ENCODE results near the gene MYOG.

MYOG gene

GRCh38 chr1:203130358-203130985 lies 44.7 kb upstream of the MYOG start:
- TF ChIP-seq CTCF (IDR thresholded peaks at IDR 0.05; ENCODE audit: borderline replicate concordance, extremely low read depth, low read length, poor library complexity, severe bottlenecking), result no peak
- no peak for TF ChIP-seq EZH2 (IDR thresholded peaks at IDR 0.05; ENCODE audit: borderline replicate concordance, low read depth, low read length, severe bottlenecking)
- Histone ChIP-seq H3K4me1 (ENCODE audit: insufficient read depth, low read length) (no peaks in the 10 kb centered on the region), H3K79me2 (ENCODE audit: insufficient read depth, low read length) (no peaks in the 10 kb centered on the region), H3K4me3 (ENCODE audit: low read depth in 1 of 2, low read length in 2 of 2) (no peak overlapping the region), H3K4me2 (ENCODE audit: insufficient read depth, low read length) (no peak overlapping the region), H4K20me1 (ENCODE audit: insufficient read depth, low read length) (peaks cover 7% of the 10 kb centered on the region; the same call in 1 of the 2 replicates), H3K36me3 (ENCODE audit: insufficient read depth, low read length) (no peaks in the 10 kb centered on the region), H2AFZ (ENCODE audit: low read depth, low read length) (no peak overlapping the region), H3K9me3 (ENCODE audit: insufficient read depth, low read length, severe bottlenecking) (no peaks in the 10 kb centered on the region), H3K27ac (ENCODE audit: low read length) (no peak overlapping the region), H3K9ac (ENCODE audit: low read depth, low read length) (no peak overlapping the region), H3K27me3 (ENCODE audit: insufficient read depth, low read length, poor library complexity) (peaks cover 10% of the 10 kb centered on the region)
- DNase-seq (no peak), ATAC-seq (ENCODE audit: insufficient read depth, low read depth) (no peak)

GRCh38 chr1:203129501-203130231 lies 43.9 kb upstream of the MYOG start:
- no peak for ATAC-seq (ENCODE audit: insufficient read depth, low read depth)
- Histone ChIP-seq H3K4me1 (ENCODE audit: insufficient read depth, low read length) (no peaks in the 10 kb centered on the region), H2AFZ (ENCODE audit: low read depth, low read length) (no peak overlapping the region), H3K9me3 (ENCODE audit: insufficient read depth, low read length, severe bottlenecking) (no peaks in the 10 kb centered on the region), H3K27me3 (ENCODE audit: insufficient read depth, low read length, poor library complexity) (peaks cover 15% of the 10 kb centered on the region), H3K4me3 (ENCODE audit: low read depth in 1 of 2, low read length in 2 of 2) (no peak overlapping the region), H3K27ac (ENCODE audit: low read length) (no peak overlapping the region), H3K36me3 (ENCODE audit: insufficient read depth, low read length) (no peaks in the 10 kb centered on the region), H4K20me1 (ENCODE audit: insufficient read depth, low read length) (peaks cover 7% of the 10 kb centered on the region; the same call in 1 of the 2 replicates), H3K9ac (ENCODE audit: low read depth, low read length) (no peak overlapping the region), H3K4me2 (ENCODE audit: insufficient read depth, low read length) (no peak overlapping the region), H3K79me2 (ENCODE audit: insufficient read depth, low read length) (no peaks in the 10 kb centered on the region)
- TF ChIP-seq CTCF (IDR thresholded peaks at IDR 0.05; ENCODE audit: borderline replicate concordance, extremely low read depth, low read length, poor library complexity, severe bottlenecking) (no peak), EZH2 (IDR thresholded peaks at IDR 0.05; ENCODE audit: borderline replicate concordance, low read depth, low read length, severe bottlenecking) (no peak)
- DNase-seq, result no peak

- H3K36me3 ChIP-seq (ENCODE audit: insufficient read depth, low read length), result no peaks in the 10 kb centered on the region
- H2AFZ ChIP-seq (ENCODE audit: low read depth, low read length), result no peak overlapping the region
- H3K9me3 ChIP-seq (ENCODE audit: insufficient read depth, low read length, severe bottlenecking), result no peaks in the 10 kb centered on the region
- no peak overlapping the region for H3K27ac ChIP-seq (ENCODE audit: low read length)
- no peak for ATAC-seq (ENCODE audit: insufficient read depth, low read depth)
- no peak overlapping the region for H3K4me3 ChIP-seq (ENCODE audit: low read depth in 1 of 2, low read length in 2 of 2)
- H3K27me3 ChIP-seq (ENCODE audit: insufficient read depth, low read length, poor library complexity), result peaks cover 22% of the 10 kb centered on the region
- peaks cover 7% of the 10 kb centered on the region; the same call in 1 of the 2 replicates for H4K20me1 ChIP-seq (ENCODE audit: insufficient read depth, low read length)
- H3K79me2 ChIP-seq (ENCODE audit: insufficient read depth, low read length), result no peaks in the 10 kb centered on the region
- no peak overlapping the region for H3K4me2 ChIP-seq (ENCODE audit: insufficient read depth, low read length)
- no peak for DNase-seq
- no peaks in the 10 kb centered on the region for H3K4me1 ChIP-seq (ENCODE audit: insufficient read depth, low read length)
- H3K9ac ChIP-seq (ENCODE audit: low read depth, low read length), result no peak overlapping the region
- no peak for TF ChIP-seq EZH2 (IDR thresholded peaks at IDR 0.05; ENCODE audit: borderline replicate concordance, low read depth, low read length, severe bottlenecking)
- TF ChIP-seq CTCF (IDR thresholded peaks at IDR 0.05; ENCODE audit: borderline replicate concordance, extremely low read depth, low read length, poor library complexity, severe bottlenecking), result no peak
Measured at GRCh38 chr1:203128716-203129500, 43.1 kb upstream of the MYOG start.

All from DND-41 (cell line).